Pons (tissue), 1 donor: ENCODE data around the gene NRP2.

ENCODE experiments used
- DNase-seq: peaks from one replicate; pipeline ENCODE4 v3.0.0-alpha.2; 2016; ENCODE audit warnings: low spot score

Gene NRP2

GRCh38 chr2:205709319-205709718 is 27.0 kb downstream of the NRP2 start:
- no peak for DNase-seq

- no peak for DNase-seq
Measured at GRCh38 chr2:205712508-205712907, 30.2 kb downstream of the NRP2 start.

GRCh38 chr2:205713086-205713485 is 30.8 kb downstream of the NRP2 start:
- no peak for DNase-seq

GRCh38 chr2:205714058-205714776 is 31.9 kb downstream of the NRP2 start:
- DNase-seq, result peak; percentile 74

- no peak for DNase-seq
Measured at GRCh38 chr2:205714789-205715720, 32.8 kb downstream of the NRP2 start.

- DNase-seq, result no peak
Measured at GRCh38 chr2:205715831-205716525, 33.7 kb downstream of the NRP2 start.

- no peak for DNase-seq
Measured at GRCh38 chr2:205717175-205717846, 35.0 kb downstream of the NRP2 start.

- DNase-seq, result no peak
Measured at GRCh38 chr2:205717999-205718398, 35.7 kb downstream of the NRP2 start.

- DNase-seq, result no peak
Measured at GRCh38 chr2:205719847-205720246, 37.5 kb downstream of the NRP2 start.

- no peak for DNase-seq
Measured at GRCh38 chr2:205720451-205720902, 38.2 kb downstream of the NRP2 start.

GRCh38 chr2:205721057-205721449 is 38.8 kb downstream of the NRP2 start:
- no peak for DNase-seq

GRCh38 chr2:205722283-205722918 is 40.1 kb downstream of the NRP2 start:
- DNase-seq, result no peak

GRCh38 chr2:205723179-205723578 is 40.9 kb downstream of the NRP2 start:
- no peak for DNase-seq

GRCh38 chr2:205725059-205725458 is 42.8 kb downstream of the NRP2 start:
- no peak for DNase-seq

GRCh38 chr2:205726506-205726905 is 44.2 kb downstream of the NRP2 start:
- no peak for DNase-seq

- DNase-seq, result no peak
Measured at GRCh38 chr2:205727174-205727573, 44.9 kb downstream of the NRP2 start.

GRCh38 chr2:205728366-205728765 is 46.1 kb downstream of the NRP2 start:
- DNase-seq, result no peak

GRCh38 chr2:205730191-205730590 is 47.9 kb downstream of the NRP2 start:
- no peak for DNase-seq

GRCh38 chr2:205730701-205731582 is 48.6 kb downstream of the NRP2 start:
- no peak for DNase-seq

- DNase-seq, result no peak
Measured at GRCh38 chr2:205731583-205731981, 49.3 kb downstream of the NRP2 start.
